ENCODE measurements around the gene CWC27.

The CWC27 gene

GRCh38 chr5:65012301-65012892 is 243.7 kb downstream of the CWC27 start:
- DNase-seq (ENCODE audit: low read depth) = no peak
- no peak overlapping the region for H3K4me3 ChIP-seq (ENCODE audit: low read length)
- no peak for TF ChIP-seq CTCF (IDR thresholded peaks at IDR 0.05; ENCODE audit: insufficient read depth, low read depth, low read length, missing control alignments)

- no peak for DNase-seq (ENCODE audit: low read depth)
- TF ChIP-seq CTCF (IDR thresholded peaks at IDR 0.05; ENCODE audit: insufficient read depth, low read depth, low read length, missing control alignments) = no peak
- H3K4me3 ChIP-seq (ENCODE audit: low read length) = no peak overlapping the region
Observed at GRCh38 chr5:65013166-65013565, 244.4 kb downstream of the CWC27 start.

DNA sequence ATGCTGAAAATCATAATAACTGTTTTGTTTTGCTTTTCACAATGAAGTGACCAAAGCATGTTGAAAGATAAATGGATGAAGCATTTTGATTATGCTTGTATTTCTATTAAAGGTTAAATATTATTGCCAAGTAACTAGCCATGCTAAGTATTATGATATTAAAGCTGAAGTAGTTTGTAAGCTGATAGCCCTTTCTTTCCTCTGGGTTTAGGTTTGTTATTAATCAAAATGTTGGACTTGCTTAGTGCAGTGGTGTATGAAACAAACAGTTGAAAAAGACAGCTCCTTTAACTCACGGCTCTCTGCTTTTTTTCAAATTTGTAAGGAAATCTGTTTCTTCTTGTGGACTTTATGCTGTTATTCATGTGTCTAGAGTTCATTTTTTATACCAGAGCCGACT is 246.0 kb downstream of the CWC27 start:
- no peak for DNase-seq (ENCODE audit: low read depth)
- TF ChIP-seq CTCF (IDR thresholded peaks at IDR 0.05; ENCODE audit: insufficient read depth, low read depth, low read length, missing control alignments) = no peak
- H3K4me3 ChIP-seq (ENCODE audit: low read length) = no peak overlapping the region

GRCh38 chr5:65015767-65016166 is 247.0 kb downstream of the CWC27 start:
- no peak overlapping the region for H3K4me3 ChIP-seq (ENCODE audit: low read length)
- no peak for DNase-seq (ENCODE audit: low read depth)
- no peak for TF ChIP-seq CTCF (IDR thresholded peaks at IDR 0.05; ENCODE audit: insufficient read depth, low read depth, low read length, missing control alignments)

GRCh38 chr5:65017636-65018035 is 248.9 kb downstream of the CWC27 start:
- no peak for TF ChIP-seq CTCF (IDR thresholded peaks at IDR 0.05; ENCODE audit: insufficient read depth, low read depth, low read length, missing control alignments)
- no peak for DNase-seq (ENCODE audit: low read depth)
- no peak overlapping the region for H3K4me3 ChIP-seq (ENCODE audit: low read length)

- no peak for DNase-seq (ENCODE audit: low read depth)
- no peak overlapping the region for H3K4me3 ChIP-seq (ENCODE audit: low read length)
- TF ChIP-seq CTCF (IDR thresholded peaks at IDR 0.05; ENCODE audit: insufficient read depth, low read depth, low read length, missing control alignments) = no peak
Observed at GRCh38 chr5:65018763-65019162, 250.0 kb downstream of the CWC27 start.

DNA sequence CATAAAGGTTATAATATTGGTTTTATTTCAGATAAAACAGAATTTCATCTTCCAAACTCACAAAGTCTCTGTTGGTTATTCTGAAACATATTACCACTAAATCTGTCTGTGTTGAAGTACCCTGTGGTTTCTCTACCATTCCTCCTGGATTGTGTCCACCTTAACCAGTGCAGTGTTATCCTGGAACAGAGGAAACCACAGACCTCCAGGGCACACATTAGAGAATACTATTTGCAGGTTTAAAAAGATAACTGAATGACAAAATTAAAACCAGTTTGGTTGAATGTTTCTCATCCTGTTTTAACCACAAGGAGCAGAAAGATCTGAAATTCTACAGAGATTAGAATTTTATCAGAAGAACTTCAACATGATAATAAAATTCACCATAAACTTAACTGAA is 251.8 kb downstream of the CWC27 start:
- H3K4me3 ChIP-seq (ENCODE audit: low read length) = no peak overlapping the region
- DNase-seq (ENCODE audit: low read depth) = no peak
- TF ChIP-seq CTCF (IDR thresholded peaks at IDR 0.05; ENCODE audit: insufficient read depth, low read depth, low read length, missing control alignments) = no peak

All from epithelial cell of esophagus (primary cell).